MCF 10A (cell line): ENCODE data around the gene CHAMP1. TPM values are rescaled to one million over a fixed set of nuclear protein-coding genes. Genes with fewer than 3 reads are reported as not detected.

Source experiments
- BruUV-seq: library from RNA; stranded (reverse); fragments of 400-500 nt; replicated peaks from 2 replicates; lab custom pipeline; 2021; lab: Mats Ljungman, UMichigan
- CTCF ChIA-PET: fragments of 300-600 bp; sonication (Branson Sonifier 250); formaldehyde crosslinking; extraction: SDS; loops from one replicate; lab custom pipeline; 2021; ENCODE audit warnings: antibody characterized with exemption, inconsistent platforms; lab: Yijun Ruan, JAX
- POLR2A ChIA-PET: fragments of 300-600, 350-650 bp; sonication (Branson Sonifier 250); formaldehyde crosslinking; extraction: SDS; loops from one replicate; lab custom pipeline; 2020; ENCODE audit warnings: antibody characterized with exemption, inconsistent platforms; lab: Yijun Ruan, JAX
- DNase-seq: peaks from one replicate; pipeline ENCODE4 v3.0.0-alpha.2; 2018; ENCODE audit not compliant: unreplicated experiment
- H3K27ac Mint-ChIP-seq: one replicate; pipeline ENCODE4 v1.8.0; 2022; ENCODE audit warnings: mild to moderate bottlenecking, low read depth, mixed read lengths; ENCODE audit not compliant: unreplicated experiment
- H3K27me3 Mint-ChIP-seq: one replicate; pipeline ENCODE4 v1.8.0; 2022; ENCODE audit warnings: mixed read lengths; ENCODE audit not compliant: insufficient read depth, unreplicated experiment
- H3K36me3 Mint-ChIP-seq: one replicate; pipeline ENCODE4 v1.8.0; 2022; ENCODE audit warnings: mild to moderate bottlenecking, moderate library complexity, mixed read lengths; ENCODE audit not compliant: insufficient read depth, unreplicated experiment
- H3K4me1 Mint-ChIP-seq: one replicate; pipeline ENCODE4 v1.8.0; 2022; ENCODE audit warnings: mixed read lengths; ENCODE audit not compliant: insufficient read depth, unreplicated experiment
- H3K4me3 Mint-ChIP-seq: one replicate; pipeline ENCODE4 v1.8.0; 2022; ENCODE audit warnings: mild to moderate bottlenecking, moderate library complexity, mixed read lengths; ENCODE audit not compliant: unreplicated experiment
- H3K9me3 Mint-ChIP-seq: one replicate; pipeline ENCODE4 v1.8.0; 2022; ENCODE audit warnings: mixed read lengths; ENCODE audit not compliant: unreplicated experiment
- intact Hi-C: fragments of 100-400 bp; cut with micrococcal nuclease; formaldehyde crosslinking; loops from 2 replicates; pipeline ENCODE4 v1.14.1; 2022
- total RNA-seq: library from RNA; stranded (reverse); gene quantifications from 2 replicates; pipeline ENCODE4 v1.2.3, GENCODE V29; 2022
- TF ChIP-seq, protein P1 (sequence below): fragments of 200-600 bp; IDR thresholded peaks from one replicate; pipeline ENCODE4 v1.8.0; 2022; ENCODE audit warnings: antibody characterized with exemption, mild to moderate bottlenecking; ENCODE audit not compliant: unreplicated experiment

CHAMP1 gene
- total RNA-seq, 1 experiment from 2014 or later: 33.4 TPM

DNA sequence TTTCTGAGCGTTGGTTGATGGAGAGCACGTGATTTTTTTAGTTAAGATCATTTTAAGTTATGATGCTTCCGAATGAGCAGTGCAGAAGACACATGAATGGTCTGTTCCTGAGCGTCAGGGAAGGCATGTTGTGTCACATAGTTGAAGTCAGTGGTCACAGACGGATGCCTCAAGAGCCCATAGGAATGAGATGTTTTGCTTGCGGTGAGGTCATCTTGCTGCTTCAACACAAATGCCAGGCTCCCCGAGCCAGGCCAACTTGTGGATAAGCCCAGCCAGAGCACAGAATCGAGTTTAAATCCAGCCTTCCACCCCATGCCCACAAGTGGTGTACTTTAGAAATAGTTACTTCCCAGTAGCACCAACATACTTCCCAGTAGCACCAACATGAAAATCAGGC lies 27.5 kb upstream of the CHAMP1 start:
- no peak for DNase-seq
- no TSS peak for BruUV-seq
- H3K4me3 Mint-ChIP-seq: no peak overlapping the region
- H3K27ac Mint-ChIP-seq: peak overlapping the region; percentile 61
- no peaks in the 10 kb centered on the region for H3K9me3 Mint-ChIP-seq
- CTCF ChIA-PET: interaction anchor here (1.2 kb wide), 1 partner anchor 54 kb away, joined by 4 read pairs; no protein-coding TSS in a partner anchor
- H3K27me3 Mint-ChIP-seq: no peaks in the 10 kb centered on the region
- intact Hi-C loops: no loop called here
- POLR2A ChIA-PET: interaction anchor here (1.0 kb wide), 1 partner anchor 24 kb away, joined by 3 read pairs; no protein-coding TSS in a partner anchor
- peaks cover 81% of the 10 kb centered on the region for H3K36me3 Mint-ChIP-seq
- peaks cover 21% of the 10 kb centered on the region for H3K4me1 Mint-ChIP-seq
- TF ChIP-seq, protein P1, sequence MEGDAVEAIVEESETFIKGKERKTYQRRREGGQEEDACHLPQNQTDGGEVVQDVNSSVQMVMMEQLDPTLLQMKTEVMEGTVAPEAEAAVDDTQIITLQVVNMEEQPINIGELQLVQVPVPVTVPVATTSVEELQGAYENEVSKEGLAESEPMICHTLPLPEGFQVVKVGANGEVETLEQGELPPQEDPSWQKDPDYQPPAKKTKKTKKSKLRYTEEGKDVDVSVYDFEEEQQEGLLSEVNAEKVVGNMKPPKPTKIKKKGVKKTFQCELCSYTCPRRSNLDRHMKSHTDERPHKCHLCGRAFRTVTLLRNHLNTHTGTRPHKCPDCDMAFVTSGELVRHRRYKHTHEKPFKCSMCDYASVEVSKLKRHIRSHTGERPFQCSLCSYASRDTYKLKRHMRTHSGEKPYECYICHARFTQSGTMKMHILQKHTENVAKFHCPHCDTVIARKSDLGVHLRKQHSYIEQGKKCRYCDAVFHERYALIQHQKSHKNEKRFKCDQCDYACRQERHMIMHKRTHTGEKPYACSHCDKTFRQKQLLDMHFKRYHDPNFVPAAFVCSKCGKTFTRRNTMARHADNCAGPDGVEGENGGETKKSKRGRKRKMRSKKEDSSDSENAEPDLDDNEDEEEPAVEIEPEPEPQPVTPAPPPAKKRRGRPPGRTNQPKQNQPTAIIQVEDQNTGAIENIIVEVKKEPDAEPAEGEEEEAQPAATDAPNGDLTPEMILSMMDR: no peak

DNA sequence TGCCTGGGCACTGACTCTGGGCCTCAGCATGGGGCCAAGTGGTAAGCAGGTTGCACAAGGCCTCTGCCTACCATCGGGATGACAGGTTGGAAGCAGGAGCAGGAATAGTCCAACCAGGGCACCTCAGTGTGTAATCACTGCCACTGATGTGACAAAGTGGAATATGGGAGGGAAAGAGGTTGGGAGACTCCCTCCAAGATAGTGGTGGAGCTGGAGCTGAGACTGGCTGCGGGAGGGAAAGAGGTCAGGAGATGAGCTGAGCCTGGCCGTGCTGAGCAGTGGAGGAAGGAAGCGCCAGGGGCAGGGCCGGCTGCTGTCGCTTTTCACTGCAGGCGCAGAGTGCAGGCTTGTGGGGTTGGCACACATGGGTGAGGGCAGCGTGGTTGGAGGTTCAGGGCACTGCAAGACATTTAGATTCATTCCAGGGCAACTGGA lies 26.1 kb upstream of the CHAMP1 start:
- Mint-ChIP-seq H3K36me3 (peaks cover 89% of the 10 kb centered on the region), H3K4me3 (no peak overlapping the region), H3K27me3 (no peaks in the 10 kb centered on the region), H3K4me1 (peaks cover 21% of the 10 kb centered on the region), H3K9me3 (no peaks in the 10 kb centered on the region), H3K27ac (peak overlapping the region; percentile 40)
- CTCF ChIA-PET: interaction anchor here (0.6 kb wide), 1 partner anchor 29 kb away, joined by 3 read pairs; no protein-coding TSS in a partner anchor
- POLR2A ChIA-PET: interaction anchor here (1.0 kb wide), 1 partner anchor 52 kb away, joined by 4 read pairs; no protein-coding TSS in a partner anchor
- intact Hi-C loops: no loop called here
- DNase-seq: no peak
- no TSS peak for BruUV-seq
- TF ChIP-seq, protein P1: no peak

DNA sequence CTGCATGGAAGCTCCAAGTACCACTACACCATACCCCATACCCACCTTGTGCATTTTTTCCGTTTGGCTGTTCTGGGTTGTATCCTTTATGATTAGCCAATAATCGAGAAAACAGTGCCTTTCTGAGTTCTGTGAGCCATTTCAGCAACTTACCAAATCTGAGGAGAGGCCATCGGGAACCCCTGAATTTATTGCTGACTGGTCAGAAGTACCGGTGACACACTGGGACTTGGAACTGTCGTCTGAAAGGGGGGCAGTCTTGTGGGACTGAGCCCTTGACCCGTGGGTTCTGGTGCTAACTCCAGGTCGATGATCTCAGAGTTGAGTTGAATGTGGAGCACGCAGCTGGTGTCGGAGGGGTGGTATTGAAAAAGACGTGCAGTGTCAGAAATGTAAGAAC lies 17.9 kb upstream of the CHAMP1 start:
- CTCF ChIA-PET: no interaction called here
- no TSS peak for BruUV-seq
- POLR2A ChIA-PET: no interaction called here
- no peak for DNase-seq
- no peaks in the 10 kb centered on the region for H3K4me1 Mint-ChIP-seq
- TF ChIP-seq, protein P1: no peak
- no peak overlapping the region for H3K4me3 Mint-ChIP-seq
- H3K27ac Mint-ChIP-seq: no peak overlapping the region
- peaks cover 80% of the 10 kb centered on the region for H3K36me3 Mint-ChIP-seq
- intact Hi-C loops: no loop called here
- H3K9me3 Mint-ChIP-seq: no peaks in the 10 kb centered on the region
- no peaks in the 10 kb centered on the region for H3K27me3 Mint-ChIP-seq

DNA sequence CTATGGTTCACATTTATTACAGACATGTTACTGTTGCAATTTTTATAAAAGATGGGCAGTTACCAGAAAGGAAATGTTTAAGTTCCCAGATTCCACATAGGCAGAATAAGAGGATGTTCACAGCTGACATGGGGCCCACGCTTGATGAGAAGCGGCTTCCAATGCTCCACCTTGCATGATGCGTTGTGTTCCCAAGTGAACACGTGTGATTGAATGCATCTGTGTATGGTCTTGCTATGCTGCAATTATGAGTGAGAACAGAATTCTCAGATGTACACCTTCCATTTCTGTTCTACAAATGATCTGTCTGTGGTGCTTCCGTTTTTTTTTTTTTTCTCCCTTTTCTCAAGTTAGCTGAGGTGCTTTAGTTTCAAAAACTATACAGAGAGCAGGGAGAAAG lies 17.4 kb upstream of the CHAMP1 start:
- no TSS peak for BruUV-seq
- peaks cover 80% of the 10 kb centered on the region for H3K36me3 Mint-ChIP-seq

More for the DNA sequence above, 17.4 kb upstream of the CHAMP1 start:
- Mint-ChIP-seq H3K27me3 (no peaks in the 10 kb centered on the region), H3K4me3 (no peak overlapping the region), H3K4me1 (no peaks in the 10 kb centered on the region), H3K9me3 (no peaks in the 10 kb centered on the region), H3K27ac (no peak overlapping the region)
- ChIA-PET POLR2A (no interaction called here), CTCF (interaction anchor here (0.8 kb wide), 1 partner anchor 29 kb away, joined by 3 read pairs; no protein-coding TSS in a partner anchor)
- TF ChIP-seq, protein P1: no peak
- intact Hi-C loops: no loop called here
- DNase-seq: no peak
